ENCODE data around the gene NUDCD3.

NUDCD3 gene

GRCh38 chr7:44401692-44402091 lies 88.8 kb downstream of the NUDCD3 start:
- no peak for DNase-seq (ENCODE audit: low read depth, low spot score)

GRCh38 chr7:44400033-44400511 lies 90.4 kb downstream of the NUDCD3 start:
- no peak for DNase-seq (ENCODE audit: low read depth, low spot score)

DNA sequence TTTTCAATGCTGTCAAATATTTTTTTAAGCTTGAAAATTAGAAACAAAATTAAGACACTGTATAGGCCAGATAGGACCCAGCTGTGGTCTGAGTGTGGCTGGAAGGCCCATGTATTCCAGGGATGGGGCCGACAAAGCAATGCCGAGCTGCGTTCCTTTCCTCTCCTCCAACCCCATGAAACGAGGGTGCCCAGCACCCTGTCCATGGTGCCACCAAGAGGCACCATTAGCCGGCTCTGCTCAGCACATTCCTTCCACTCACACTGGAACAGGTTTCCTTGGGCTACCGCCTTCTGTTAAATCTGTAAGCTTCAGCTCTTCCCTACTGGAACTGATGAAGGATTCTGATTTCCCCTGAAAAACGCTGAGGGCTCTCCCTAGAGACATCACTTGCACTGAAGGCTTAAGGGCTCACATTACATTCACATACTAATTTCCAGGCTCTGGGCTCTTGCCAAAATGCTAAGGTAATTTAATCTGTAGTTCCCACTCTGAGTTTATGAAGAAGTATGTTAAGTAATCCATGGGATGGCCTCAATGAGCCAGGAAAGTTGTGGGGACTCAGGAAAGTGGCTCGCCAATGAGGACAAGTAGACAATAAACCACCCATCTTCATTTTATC lies 91.4 kb downstream of the NUDCD3 start:
- DNase-seq (ENCODE audit: low read depth, low spot score) = no peak

DNA sequence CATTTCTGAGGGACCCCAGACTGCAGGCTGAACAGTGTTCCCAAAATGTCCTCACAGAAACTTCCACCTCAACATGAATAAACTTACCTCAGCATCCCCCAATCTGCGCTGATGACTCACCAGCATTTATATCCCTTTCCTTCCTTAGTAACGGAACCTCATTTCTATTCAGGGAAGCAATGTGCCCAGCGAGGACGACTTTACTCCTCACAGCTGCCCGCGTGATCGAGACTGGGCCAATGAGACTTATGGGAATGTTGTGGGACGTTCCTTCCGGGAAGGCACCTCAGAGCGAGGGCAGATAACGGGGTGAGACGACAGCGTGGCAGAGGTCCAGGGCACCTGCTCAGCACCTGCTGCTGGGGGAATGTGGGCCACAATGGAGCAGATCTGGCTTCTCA lies 91.9 kb downstream of the NUDCD3 start:
- DNase-seq (ENCODE audit: low read depth, low spot score) = no peak

GRCh38 chr7:44396931-44397545 lies 93.4 kb downstream of the NUDCD3 start:
- no peak for DNase-seq (ENCODE audit: low read depth, low spot score)

DNA sequence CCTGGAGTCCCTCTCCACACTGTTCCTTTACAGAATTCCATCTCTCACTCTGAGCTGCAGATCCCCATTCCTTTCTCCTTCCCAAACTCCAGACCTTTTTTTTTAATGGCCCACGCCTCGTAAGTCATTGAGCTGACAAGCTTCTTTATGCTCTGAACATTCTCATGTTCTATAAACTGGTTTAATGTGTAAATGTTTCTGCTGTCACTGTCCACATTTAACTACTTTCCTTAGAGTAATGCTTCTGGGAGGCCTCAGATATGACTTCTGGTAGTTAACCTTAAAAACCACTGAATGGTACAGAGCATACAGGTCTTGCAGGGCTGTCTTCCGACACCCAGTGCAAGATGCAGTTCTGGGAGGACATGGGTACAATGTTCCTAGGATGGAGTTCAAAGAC lies 94.0 kb downstream of the NUDCD3 start:
- DNase-seq (ENCODE audit: low read depth, low spot score) = no peak

GRCh38 chr7:44395067-44395466 lies 95.4 kb downstream of the NUDCD3 start:
- no peak for DNase-seq (ENCODE audit: low read depth, low spot score)

GRCh38 chr7:44394636-44395035 lies 95.8 kb downstream of the NUDCD3 start:
- DNase-seq (ENCODE audit: low read depth, low spot score) = no peak

DNA sequence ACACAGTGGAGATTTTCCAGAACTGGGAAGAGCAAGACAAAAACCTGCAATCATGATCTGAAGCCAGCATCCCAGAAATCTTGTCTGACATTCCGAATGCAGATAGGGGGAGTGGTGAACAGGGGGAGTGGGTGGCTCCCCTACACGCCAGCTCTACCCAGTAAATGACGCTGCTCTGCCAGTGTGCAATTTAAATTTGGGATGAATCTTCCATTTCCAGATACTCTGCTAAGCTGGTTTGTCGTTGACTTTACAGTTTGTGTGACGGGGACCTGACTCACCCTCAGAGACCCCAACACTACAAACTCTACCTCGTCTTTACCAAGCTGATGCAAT lies 96.4 kb downstream of the NUDCD3 start:
- DNase-seq (ENCODE audit: low read depth, low spot score) = no peak

GRCh38 chr7:44393238-44394111 lies 97.0 kb downstream of the NUDCD3 start:
- no peak for DNase-seq (ENCODE audit: low read depth, low spot score)

GRCh38 chr7:44392618-44393010 lies 97.8 kb downstream of the NUDCD3 start:
- no peak for DNase-seq (ENCODE audit: low read depth, low spot score)

DNA sequence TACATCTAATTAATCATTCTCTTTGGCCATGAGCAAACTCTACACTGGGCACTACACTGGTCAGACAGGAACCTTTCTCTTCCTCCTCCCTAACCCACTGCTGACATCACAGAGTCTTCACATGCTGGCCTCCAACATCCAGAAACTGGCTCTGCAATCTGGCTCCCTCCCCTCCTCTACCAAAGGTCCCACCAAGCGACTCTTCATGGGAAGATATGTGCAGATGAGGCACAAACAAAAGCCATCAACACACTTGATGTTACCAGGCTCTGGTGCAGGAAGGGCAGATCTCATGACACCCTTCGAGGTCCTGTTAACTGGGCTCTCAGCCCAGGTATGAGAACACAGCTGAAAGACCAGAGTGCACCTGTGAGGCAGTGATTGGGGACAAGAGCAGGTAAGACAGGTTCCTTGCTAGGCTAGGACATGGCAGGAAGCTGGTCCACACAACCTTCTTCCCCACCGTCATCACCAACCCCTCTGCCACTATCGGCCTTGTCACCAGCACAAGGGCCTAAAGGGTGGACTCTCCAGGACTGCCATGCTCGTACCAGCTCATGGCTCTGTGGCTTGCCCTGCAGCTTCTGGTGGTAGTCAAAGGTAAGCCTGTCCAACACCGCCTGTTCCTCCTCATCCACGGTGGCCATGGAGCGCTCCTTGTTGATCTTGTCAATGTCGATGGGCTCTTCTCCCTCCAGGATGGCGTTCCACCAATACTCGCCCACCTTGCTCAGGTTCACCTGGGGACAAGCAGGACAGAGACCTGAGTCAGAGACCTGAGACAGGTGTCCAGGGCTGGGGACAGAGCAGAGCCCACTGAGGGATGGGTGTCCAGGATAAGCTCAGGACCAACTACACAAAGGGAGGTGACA lies 98.5 kb downstream of the NUDCD3 start:
- DNase-seq (ENCODE audit: low read depth, low spot score) = no peak

- no peak for DNase-seq (ENCODE audit: low read depth, low spot score)
These were observed 99.3 kb downstream of the NUDCD3 start for GRCh38 chr7:44391171-44391570.

DNA sequence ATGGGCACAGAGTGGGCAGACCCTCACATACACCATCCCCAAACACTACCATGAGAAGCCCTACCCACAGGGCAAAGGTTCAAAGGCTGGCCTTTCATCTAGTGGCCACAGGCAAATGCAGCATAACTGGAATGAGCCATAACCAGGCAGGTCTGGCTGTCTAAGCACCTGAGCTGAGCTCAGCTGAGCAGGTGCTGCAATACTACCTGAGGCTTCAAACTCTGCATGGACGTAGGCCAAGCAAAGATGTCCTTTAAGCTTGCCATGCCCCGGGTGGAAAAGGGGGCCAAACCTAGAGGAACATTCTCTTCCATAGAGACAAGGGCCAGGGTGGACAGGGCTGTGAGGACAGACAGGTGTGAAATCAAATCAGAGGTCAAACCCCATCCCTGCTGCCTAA lies 99.8 kb downstream of the NUDCD3 start:
- DNase-seq (ENCODE audit: low read depth, low spot score) = no peak

DNA sequence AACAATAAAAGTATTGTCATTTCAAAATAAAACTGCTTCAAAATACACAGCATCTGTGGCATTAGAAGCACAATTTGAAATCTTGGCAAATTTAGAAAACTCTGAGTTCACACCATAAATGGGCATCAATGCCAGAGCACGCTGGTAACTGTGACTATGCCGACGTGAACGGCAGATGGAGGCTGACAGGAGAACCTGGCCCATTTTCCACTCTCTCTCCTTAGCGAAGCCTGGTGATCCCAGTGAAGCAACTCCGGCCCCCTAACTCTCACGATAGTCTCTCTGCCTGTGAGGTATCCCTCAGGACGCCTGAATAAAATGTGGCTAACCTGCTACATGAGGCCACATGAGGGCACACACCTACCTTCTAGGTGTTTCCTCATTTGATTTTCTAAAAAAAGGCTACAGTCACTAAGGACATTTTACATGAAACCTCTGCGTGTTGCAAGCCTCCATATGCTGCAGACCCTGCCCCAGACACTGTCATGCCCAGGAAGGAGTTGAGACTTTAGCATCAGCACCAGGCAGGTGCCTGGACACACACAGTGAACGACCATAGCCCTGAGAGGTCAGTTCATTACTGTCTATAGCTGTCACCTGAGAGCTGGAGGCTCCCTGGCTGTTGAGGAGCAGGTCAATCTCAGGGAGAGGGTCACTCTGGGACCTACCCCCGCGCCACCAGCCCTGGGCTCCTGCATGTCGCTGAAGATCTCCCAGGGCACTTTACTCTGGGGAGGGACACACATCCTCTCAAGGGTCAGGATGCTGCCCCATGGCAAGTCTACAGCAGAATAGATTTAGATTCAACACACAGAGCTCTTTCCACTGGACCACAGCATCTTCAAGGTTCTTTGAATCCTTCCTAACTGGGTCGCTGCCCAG lies 102.1 kb downstream of the NUDCD3 start:
- no peak for DNase-seq (ENCODE audit: low read depth, low spot score)

DNA sequence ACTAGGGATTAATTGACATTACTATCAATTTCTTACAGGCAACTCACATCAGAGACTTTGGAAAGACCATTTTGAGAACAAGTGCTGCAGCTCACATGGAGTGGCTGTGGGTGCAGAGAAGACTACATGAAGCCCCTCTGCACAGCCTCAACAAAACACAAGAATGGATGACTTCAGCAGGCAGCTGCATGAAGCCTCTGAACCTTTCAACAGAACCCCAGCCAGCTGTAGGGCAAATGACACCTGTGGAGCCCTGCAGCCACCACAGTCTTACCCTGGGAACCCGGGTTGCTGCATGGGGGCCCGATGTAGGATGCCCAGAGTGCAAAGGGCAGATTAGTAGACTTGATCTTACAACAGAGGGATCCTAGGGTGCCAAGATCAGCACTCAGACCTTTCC lies 103.1 kb downstream of the NUDCD3 start:
- DNase-seq (ENCODE audit: low read depth, low spot score) = no peak

DNA sequence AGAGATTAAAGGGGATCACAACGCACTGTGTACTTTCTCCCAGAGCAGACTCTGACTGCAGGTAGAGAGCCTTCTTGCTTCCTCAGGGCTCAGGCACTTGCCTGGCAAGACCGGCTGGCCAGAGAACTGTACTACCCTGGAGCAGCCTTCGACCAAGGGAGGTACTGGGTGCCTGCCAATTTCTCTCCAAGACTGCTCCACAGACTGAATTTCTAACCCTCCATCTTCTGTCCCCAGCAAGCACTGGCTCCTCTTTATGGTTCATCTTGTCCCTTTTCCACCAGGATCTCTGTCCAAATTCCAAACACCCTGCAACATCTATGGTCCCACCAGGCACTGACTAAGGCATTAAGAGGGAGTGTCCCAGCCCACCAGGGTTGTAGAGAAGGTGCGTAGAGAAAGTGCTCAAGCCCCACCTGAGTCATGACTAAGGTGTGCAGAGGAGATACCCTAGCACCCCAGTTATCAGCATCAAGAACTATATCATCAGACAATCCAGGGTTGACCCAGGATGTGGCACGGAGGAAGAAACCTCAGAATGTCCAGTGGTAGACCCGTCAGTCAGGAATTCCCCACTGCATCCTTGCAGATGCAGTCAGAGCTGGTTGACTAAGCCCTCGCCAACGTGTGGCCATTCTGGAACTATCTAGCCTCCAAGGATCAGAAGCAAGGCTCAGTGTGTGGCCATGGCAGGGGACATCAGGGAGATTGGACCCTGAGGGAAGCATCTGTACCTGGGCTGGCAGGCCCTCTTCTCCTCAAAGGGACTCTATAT lies 104.1 kb downstream of the NUDCD3 start:
- DNase-seq (ENCODE audit: low read depth, low spot score) = no peak

DNA sequence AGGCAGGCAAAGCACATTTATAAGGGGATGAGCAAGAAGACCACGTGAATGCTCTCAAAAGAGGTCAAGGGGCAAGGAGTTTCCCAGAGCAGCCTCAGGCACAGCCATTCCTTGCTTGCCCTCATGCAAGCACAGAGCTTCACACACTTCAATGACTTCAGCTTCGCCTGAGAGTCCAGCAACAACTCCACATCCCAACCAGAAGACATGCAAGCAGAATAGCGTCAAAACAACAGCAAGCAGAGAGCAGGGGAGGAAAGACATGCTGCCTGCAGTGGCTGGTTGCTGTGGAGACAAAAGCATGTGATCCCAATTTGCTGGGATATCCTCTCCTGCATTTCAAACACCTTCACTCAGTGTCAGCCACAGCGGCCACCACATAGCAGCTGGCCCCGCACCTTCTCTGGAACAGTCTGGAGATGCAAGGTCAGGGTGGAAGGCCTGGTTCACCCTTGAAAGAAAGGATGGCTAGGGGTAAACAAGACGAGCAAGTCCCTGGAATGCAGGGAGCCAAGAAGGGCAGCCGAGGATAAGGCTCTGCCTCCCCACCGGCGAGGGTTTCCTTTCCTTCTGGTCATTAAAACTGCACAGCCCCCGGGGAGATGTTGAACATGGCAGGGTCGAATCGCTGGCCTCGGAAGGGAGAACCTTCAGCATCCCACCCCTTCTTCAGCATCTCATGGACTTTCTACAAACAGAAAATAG lies 104.9 kb downstream of the NUDCD3 start:
- no peak for DNase-seq (ENCODE audit: low read depth, low spot score)

Measured in smooth muscle cell of the brain vasculature (primary cell).